CD4-positive, alpha-beta T cell treated with Interleukin-17A for 4 hours (primary cell): ENCODE results near the gene ARL15.
"Not testable (repeated sequence)": the region's sequence is repeated elsewhere in the genome, so short reads cannot be mapped to it uniquely, and the experiment has no call there.

ENCODE experiments used
- DNase-seq: peaks from one replicate; pipeline ENCODE4 v3.0.0-alpha.2; 2020; ENCODE audit warnings: mixed read lengths

The ARL15 gene

DNA sequence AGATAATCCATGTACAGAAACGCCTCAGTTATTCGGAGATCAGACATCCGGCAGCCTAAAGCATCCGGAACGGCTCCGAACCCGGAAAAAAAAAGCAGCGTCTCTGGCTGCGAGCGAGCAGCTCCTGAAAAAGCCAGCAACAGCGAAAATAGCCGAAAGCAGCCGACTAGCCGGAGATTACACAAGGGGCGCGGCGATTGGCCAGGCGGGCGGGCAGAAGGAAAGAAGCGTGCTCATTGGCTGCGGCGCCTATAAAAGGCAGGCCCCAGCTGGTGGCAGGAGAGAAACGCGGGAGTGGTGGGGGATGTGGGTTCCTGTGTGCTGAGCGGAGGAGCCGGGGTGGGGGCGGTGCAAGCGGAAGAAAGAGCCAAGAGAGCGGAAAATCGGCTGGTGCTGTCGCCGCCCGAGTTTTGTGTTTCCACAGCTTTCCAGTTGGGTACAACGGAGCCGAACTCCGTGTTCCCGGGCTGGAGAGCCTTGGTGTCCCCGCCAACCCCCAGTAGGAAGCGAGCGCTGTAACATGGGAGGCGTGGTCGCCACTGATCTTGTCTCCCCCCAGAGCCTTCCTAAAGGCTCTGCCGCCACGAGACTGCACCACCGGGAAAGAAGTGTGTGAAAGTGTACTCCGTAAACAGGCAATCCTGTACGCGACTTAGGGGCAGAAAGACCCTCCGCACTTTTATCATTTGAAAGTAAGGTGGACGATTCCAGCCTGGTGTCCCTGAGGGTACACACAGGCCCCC lies at the start of gene ARL15:
TSS of gene ARL15 (minus strand) at position 141 of the 743 bp plus-strand sequence.
- peak; percentile 98 for DNase-seq

DNA sequence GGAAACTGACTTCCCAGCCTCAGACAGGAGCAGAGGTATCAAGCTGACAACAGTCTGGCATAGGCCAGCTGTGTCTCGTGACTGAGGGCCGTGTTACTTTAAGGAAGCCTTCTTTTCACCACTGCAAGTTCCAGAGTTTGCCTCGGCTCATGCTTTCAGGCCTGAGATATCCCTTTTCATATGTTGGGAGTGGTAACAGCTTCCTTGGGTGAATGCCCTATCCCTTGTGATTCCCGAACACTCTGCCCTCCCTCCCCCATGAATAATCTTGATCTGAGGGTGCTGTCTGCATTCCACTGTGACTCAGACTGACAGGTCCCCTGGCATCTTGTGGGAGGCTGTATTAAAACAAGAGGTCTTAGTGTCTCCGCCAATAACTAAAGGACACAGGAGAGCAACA lies 49.7 kb upstream of the ARL15 start:
- DNase-seq, result no peak

DNA sequence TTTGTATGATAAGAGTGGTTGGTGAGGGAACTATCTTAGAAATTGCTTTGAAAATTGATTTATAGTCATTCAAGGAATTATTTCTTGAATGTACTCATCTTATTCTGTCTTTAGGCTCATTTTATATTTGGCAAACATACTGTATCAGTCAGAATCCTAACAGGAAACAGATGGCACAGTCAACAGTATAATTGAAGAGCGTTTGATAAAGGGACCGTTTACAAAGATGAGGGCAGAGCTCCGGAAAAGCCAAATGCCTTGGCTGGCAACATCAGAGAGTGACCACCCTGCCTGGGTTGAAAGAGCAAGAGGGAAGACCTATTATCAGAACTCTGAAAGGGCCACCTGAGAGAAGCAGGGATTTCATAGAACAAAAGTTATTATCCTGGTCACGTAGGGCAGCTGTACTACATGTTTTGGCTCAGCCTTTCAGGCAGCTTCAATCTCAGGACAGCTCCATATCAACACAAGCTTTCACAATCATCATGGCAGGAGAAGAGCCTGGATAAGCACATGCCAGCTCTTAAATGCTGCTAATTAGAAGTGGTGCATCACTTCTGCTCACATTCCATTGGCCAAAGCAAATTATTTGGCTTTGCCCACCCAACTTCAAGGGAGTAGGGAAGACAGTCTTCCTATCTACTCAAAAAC lies 47.2 kb upstream of the ARL15 start:
- DNase-seq, result no peak

DNA sequence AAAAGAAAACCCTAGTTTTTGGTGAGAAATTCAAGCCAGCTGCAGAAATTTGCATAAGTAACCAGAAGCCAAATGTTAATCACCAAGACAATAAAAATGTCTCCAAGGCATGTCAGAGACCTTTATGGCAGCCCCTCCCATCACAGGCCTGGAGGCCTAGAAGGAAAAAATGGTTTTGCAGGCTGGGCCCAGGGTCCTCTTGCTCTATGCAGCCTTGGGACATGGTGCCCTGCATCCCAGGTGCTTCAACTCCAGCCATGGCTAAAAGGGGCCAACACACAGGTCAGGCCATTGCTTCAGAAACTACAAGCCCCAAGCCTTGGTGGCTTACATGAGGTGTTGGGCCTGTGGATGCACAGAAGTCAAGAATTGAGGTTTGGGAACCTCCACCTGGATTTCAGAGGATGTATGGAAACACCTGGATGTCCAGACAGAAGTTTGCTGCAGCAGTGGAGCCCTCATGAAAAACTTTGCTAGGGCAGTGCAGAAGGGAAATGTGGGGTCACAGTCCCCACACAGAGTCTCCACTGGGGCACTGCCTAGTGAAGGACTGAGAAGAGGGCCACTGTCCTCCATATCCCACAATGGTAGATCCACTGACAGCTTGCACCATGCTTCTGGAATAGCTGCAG lies 43.7 kb upstream of the ARL15 start:
- not testable (repeated sequence) for DNase-seq

DNA sequence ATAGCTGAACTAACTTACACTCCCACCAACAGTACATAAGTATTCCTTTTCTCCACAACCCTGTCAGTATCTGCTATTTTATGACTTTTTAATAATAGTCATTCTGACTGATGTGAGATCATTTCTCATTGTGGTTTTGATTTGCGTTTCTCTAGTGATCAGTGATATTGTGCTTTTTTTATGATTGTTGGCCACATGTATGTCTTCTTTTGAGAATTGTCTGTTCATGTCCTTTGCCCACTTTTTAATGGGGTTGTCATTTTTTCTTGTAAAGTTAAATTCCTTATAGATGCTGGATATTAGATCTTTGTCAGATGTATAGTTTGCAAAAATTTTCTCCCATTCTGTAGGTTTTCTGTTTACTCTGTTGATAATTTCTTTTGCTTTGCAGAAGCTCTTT lies 42.2 kb upstream of the ARL15 start:
- not testable (repeated sequence) for DNase-seq

DNA sequence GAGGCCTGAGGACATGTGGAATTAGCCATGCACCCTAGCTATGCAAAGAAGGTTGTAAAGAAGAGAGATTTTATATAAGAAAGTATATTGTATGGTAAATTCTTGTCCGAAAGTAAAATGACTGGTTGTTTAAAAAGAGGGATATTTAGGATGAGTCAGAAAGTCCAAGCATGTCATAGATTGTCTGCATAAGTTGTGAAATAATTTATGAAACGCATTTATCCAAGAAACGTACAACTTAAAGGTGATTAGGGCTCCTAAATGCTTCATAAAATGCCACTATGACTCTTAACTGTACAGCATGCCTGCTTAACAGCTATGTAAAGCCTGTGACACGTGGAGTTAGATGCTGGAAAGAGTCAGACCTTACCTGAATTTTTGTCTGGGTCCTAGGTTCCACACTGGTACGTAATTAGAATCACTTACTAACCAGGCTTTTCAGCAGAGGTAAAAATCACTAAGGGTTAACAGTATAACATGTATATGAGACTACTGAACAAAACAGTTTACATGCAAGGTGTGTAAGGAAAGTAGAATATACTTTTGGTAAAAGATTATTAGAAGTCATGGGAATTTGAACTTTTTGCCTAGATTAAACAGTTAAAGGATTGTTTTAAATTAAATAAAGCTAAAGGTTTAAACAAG lies 37.0 kb upstream of the ARL15 start:
- DNase-seq, result no peak

DNA sequence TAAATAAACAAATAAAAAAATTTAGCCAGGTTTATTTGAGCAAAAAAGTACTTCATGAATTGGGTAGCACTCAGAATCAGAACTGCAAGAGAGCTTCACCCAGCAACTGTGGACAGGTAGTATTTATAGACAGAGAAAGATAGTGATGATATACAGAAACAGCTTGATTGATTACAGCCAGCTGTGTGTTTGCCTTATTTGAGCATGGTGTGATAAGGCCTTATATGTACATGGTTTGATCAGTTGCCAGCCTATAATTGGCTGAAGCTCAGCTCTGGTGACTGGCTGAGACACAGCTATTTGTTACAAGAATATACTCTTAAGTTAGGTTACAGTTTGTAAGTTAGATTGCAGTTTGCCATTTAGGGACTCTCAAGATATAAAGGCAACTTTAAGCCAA lies 34.3 kb upstream of the ARL15 start:
- no peak for DNase-seq

DNA sequence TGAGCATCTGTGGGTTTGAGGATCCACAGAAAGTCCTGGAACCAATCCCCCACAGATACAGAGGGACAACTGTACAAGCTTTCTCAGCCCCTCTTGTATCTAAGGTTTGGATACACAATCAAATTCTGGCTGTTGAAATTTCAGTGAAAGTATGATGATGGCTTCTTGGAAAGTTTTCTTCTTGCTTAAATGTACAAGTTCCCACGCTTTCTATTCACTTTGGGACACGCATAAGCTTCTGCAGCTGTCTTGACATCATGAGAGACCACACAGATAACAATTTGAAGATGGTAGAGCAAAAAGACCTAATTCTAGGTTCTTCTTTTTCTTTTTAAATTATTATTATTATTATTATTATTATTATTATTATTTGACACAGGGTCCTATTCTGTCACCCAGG lies 31.6 kb upstream of the ARL15 start:
- no peak for DNase-seq

DNA sequence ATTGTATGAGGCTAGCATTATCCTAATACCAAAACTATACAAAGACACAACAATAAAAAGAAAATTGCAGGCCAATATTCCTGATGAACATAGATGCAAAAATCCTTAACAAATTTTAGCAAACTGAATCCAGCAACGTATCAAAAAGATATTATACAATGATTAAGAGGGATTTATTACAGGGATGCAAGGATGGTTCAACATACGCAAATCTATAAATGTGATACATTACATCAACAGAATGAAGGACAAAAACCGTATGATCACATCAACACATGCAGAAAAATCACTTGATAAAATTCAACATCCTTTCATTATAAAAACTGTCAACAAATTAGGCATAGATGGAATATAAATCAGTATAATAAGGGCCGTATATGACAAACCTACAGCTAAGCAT lies 27.1 kb upstream of the ARL15 start:
- DNase-seq, result no peak

DNA sequence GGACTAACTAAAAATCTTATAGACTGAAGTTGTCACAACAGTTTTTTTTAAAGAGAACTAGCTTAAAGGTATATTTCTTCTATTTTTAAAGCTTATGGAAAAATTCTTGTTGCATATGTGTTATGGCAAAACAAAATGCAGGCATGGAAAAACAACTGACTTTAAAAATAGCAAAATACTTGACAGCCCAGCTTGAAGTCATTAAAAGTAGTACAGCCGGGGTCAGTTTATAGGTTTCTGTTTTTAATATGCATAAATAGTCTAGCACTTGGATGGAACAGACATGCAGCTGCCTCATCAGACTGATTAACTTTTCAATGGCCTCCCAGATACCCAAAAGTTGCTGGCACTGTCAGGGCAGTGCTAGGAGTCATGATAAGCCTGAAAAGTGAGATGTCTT lies 22.3 kb upstream of the ARL15 start:
- no peak for DNase-seq

DNA sequence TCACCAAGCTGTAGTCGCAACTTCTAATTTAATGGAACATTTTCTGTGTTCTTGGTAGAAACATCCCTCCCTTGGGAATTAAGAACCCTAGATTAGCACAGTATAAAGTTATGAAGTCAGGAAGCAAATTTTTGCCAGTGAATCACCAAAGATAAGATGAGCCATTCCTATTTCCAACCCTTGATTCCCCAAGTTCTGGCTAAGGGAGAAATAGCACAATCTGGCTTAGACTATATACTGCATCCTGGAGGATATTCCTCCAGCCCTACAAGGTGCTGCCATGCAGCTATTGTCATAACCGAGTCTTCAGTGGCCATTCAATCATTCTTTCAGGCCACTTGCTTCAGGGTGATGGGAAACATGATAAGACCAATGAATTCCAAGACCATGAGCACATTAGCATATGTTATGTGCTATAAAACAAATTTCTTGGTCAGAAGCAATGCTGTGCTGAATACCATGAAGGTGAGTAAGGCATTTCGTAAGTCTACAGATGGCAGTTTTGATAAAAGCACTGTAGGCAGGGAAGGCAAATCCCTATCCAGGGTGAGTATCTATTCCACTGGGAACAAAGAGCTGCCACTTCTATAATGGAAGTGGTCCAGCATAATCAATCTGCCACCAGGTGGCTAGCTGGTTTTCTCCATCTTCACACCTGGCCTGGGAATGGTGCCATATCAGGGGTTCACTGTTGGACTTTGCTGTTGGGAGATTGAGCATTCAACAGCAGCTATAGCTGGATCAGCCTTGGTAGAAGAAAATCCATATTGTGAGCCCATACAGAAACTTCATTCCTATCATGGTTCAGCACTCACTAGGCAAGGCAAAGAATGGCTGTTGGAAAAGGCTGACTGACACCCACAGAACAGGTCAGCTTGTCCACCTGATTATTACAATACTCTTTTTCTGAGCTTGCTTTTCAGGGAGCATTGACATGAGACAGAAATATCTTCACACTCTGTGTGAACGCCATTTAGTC lies 19.6 kb upstream of the ARL15 start:
- no peak for DNase-seq

DNA sequence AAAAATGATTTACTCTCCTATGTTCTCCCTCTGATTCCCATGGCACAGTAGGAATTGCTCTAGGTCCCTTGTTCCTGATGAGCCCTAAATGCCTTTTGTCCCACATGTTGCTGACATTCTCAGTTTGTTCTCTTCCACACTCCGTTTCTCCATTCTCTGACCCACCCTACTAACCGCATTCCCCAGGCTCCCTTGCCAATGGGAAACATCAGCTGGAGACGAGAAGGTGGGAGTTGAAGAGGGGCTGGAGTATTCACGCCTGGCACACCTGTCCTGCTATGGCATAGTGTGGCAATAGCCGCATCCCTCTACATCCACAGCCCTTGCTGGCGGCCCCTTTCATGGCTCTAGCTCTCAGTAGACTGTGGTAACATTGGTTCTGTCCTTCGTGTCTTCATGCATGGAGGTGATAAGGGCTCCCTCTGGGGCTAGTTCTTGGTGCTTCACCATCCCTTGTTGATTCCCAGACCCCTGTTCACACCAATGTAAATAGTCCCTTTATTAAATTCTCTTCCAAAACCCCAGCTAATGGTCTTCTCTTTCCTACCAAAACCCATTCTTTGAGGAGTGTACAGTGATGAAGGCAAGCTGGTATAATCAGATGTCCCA lies 16.4 kb upstream of the ARL15 start:
- no peak for DNase-seq

DNA sequence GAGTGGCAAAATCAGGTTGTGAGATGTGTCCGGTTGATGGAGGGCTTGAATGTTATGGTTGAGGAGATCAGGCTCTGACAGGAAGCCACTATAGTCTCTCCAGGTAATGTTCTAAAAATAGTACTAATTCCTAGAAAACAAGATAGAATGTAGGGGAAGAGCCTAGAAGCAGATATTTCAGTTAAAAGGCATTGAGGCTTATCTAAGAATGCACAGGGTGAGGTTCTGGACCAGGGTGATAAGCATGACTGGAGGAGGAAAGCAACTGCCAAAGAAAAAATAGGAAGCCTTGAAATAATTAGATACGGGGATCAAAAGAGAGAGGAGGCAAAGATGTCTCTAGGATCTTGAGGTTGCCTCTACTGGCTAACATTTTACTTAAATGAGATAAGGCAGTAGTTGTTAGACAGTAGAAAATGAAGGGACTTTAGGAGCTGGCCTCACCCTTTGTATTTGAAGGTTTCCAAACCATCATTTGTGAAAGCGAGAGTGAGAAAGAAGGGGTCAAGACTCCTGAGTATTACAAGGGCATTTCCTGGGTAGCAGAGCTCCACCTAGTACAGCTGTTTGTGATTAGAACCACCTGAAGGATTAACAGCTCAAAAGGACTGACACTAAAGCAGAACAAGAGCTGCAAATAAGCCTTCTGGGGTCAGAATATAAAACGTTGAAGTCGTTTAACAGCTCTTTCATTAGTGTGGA lies 15.4 kb upstream of the ARL15 start:
- no peak for DNase-seq

DNA sequence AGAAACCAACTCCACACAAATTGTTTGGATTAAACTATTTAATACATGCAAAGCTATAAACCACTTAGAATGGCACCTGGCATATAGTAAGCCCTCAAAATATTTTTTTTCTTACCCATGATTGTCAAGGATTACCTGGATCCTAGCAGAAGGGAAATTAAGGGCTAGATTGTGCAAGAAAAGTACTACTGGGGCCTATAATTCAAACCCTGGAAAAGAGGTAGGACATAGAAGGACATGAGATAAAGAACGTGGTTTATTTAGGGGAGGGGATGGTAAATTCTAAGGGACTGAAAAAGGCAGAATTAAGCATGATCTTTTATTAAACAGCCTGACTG lies 14.9 kb upstream of the ARL15 start:
- DNase-seq, result no peak

DNA sequence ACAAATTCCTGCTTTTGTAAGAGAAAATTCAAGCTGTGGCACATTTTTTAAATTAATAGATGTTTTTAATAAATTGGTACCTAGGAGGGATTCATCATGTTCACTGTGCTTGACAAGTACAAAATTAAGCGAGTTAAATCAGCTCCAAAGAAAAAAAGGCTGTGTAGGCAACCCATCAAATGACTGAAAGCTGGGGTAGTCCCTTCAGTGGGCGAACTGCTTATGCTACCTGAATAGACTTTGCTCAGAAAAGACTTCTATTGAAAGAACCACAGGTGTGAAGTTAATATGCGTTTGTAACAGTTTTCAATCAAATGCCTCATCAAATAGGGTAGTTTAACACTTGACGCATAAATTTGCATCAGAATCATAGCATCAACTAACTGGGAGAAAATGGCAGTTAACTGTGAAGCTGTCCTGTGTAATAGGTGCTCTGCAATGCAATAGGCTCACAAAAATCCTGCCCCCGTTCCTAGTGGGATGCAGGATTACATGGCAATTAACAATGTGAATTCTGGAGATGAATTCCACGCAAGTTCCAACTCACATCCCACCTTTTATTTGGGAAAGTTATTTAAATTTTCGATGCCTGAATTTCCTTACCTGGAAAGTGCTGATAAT lies 14.4 kb upstream of the ARL15 start:
- DNase-seq, result no peak

DNA sequence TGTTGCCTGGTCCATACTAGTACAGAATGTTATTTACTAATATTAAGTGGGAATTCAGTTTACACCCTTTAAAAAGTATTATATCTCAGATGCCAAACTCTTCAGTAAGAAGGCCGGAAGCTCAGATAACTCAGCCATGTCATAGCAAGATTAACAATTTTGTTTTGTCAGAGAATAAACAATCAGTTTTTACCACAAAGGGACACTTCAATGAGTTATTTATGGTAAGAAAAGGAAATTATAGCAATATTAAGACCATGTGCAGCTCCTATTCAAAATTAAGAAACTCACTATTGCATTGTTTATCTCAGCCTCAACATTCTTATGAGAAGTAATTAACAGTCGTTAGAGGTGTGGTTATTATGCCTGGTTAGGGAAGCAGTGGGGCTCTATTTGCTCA lies 13.1 kb upstream of the ARL15 start:
- no peak for DNase-seq

DNA sequence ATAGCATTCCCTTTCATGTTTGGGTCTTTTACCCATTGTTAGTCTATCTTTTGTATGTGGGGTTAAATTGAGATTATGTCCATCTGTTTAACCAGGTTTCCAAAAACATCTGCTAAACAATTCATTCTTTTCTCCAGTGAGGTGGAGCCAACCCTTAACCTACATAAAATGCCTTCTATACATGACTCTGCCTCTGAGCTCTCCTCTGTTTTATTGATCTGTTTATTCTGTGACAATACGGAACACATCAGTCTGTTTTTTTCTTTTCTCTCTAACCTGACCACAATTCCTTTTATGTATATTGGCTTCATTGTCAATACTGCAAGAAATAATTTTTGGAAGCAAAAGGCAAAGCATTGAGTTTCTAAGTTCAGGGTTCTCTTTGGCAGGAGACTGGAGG lies 9.9 kb upstream of the ARL15 start:
- no peak for DNase-seq

DNA sequence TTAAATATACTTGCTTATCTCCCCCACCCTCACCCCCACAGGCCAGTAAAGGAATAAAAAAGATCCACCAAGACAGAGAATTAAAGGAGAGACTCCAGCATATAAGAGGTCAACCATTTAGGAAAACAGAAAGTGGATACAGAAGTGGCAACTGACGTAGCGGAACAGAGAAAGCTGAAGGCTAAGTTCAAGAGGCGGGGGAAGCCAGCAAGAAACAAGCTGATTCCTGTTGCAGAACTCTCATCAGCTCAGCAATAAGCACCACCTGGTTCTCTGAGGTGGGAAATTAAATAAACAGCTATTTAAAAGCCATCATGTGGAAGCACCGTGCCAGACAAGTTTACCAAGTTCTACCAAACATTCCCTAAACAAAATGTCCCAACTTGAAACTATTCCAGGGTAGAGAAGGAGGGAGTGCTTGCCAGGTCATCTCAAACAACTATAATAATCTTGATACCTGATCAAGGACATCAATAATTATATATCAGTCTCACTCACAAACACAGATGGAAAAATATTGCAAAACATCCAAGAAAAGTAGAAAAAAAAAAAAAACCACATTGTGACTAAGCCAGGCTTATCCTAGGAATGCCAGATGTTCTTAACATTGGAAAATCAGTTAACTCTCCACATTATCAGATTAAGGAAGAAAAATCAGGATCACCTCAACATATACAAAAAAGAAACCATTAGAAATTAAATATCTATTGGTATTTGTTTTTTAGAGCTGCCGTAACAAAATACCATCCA lies 7.3 kb upstream of the ARL15 start:
- no peak for DNase-seq

DNA sequence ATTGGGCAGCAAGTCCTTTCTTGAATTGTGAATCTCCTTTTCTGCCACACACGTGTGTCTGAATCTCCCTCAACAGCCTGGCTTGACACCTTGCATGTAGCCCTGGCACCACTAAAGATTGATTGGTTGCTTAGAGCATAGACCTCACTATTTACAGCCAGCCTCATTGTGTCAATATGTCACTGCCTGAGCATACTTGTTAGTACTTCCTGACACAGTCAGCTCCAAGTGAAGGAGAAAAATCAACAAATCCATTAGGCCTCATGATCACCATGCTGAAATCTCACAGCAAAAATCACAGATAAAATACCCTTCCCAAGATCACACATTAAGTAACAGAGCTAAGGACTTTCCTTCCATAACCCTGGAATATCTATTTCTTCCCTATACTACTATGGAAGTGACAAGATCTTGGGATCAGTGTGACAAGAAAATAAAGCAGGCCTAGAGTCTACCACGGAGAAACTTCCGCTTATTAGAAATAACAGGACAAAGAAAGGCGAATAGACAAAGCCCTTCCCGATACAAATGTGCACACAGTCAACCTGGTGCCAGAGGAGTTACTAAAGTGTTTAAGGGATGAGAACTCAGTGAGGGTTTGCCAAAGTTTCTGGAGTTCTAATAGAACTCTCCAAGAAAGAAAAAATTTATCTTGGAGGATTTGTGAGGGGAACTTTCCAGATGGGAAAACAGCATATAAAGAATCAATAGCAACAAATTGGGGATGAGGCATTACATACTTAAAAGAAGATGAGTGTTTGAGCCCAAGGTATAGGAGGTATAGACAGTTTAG lies 5.6 kb upstream of the ARL15 start:
- DNase-seq, result no peak
